ENCODE measurements around the gene SARM1.

DNA sequence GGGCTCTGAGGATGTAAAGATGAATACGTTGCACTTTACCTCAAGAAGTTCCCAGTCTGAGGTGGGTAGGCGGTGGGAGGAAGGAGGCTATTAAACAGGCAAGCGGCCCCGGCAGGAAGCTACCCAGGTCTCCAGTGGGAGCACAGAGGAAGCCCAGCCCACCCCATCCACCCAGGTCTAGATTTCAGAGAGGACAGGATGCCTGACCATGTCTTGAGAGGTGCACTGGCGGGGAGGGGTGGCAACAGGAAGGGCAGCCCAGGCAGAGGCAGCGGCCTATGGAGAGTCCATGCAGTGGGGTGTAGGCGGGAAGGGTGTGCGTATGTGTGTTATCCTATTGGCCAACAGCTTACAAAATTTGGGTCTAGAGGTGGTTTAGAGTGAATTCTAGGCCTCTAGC lies 13.9 kb downstream of the SARM1 start:
- TF ChIP-seq, protein P1, sequence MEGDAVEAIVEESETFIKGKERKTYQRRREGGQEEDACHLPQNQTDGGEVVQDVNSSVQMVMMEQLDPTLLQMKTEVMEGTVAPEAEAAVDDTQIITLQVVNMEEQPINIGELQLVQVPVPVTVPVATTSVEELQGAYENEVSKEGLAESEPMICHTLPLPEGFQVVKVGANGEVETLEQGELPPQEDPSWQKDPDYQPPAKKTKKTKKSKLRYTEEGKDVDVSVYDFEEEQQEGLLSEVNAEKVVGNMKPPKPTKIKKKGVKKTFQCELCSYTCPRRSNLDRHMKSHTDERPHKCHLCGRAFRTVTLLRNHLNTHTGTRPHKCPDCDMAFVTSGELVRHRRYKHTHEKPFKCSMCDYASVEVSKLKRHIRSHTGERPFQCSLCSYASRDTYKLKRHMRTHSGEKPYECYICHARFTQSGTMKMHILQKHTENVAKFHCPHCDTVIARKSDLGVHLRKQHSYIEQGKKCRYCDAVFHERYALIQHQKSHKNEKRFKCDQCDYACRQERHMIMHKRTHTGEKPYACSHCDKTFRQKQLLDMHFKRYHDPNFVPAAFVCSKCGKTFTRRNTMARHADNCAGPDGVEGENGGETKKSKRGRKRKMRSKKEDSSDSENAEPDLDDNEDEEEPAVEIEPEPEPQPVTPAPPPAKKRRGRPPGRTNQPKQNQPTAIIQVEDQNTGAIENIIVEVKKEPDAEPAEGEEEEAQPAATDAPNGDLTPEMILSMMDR (IDR thresholded peaks at IDR 0.05), result no peak
- no peak for TF ChIP-seq POLR2A (IDR thresholded peaks at IDR 0.05)
- TF ChIP-seq POLR2AphosphoS5 (IDR thresholded peaks at IDR 0.05; ENCODE audit: insufficient read depth in 1 of 2, low read depth in 1 of 2), result no peak

Measured in vagina (tissue), 2 donors.